NCI-H146 treated with DMSO at 0.1 percent for 48 hours (cell line): Measurements from ENCODE around the gene PLEKHG4B.
"Not testable (repeated sequence)": the region's sequence is repeated elsewhere in the genome, so short reads cannot be mapped to it uniquely, and the experiment has no call there.

Source experiments
- DNase-seq: peaks from one replicate; lab custom pipeline; 2025; ENCODE audit not compliant: unreplicated experiment; lab: John Stamatoyannopoulos, UW

The PLEKHG4B gene

GRCh38 chr5:218457-219291 lies 126.7 kb downstream of the PLEKHG4B start:
- peak; percentile 4 for DNase-seq

- no peak for DNase-seq
These were observed 127.5 kb downstream of the PLEKHG4B start for GRCh38 chr5:219460-219863.

- DNase-seq: no peak
These were observed 128.0 kb downstream of the PLEKHG4B start for GRCh38 chr5:219991-220390.

DNA sequence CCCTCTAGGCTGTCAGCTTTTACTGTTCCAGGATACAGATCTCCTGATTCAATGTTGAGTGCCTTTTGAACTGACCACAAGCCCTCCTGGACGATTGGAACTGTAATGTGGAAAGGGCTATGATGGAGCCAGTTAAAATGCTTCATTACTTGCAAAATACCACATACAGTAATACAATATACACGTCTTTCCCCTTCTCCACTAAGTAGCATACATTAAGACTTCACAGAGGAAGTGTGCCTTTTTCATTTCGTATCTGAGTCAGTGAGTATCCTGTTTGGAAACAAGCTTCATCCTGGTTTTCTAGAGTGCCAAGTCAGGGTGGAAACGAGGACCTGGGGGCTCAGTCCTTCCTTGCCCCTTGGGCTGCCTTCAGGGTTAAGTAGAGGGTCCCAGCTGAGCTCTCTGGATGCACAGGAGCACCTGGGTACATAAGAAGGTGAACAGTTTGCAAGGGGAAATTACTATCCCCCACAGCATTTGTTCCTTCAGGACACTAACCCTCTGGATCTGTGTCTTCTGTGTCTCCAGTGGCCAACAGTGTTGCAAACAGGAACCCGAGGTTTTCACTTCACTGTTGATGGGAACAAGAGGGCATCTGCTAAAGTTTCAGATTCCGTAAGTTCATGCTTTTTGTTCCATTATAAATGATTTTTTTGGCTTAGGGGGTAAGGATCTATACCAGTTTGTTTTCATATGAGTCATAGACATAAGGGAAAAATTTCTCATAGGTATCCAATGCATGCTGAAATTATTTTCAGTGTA lies 131.2 kb downstream of the PLEKHG4B start:
- DNase-seq: not testable (repeated sequence)

GRCh38 chr5:223791-224190 lies 131.8 kb downstream of the PLEKHG4B start:
- no peak for DNase-seq

GRCh38 chr5:225334-225733 lies 133.4 kb downstream of the PLEKHG4B start:
- DNase-seq: no peak

DNA sequence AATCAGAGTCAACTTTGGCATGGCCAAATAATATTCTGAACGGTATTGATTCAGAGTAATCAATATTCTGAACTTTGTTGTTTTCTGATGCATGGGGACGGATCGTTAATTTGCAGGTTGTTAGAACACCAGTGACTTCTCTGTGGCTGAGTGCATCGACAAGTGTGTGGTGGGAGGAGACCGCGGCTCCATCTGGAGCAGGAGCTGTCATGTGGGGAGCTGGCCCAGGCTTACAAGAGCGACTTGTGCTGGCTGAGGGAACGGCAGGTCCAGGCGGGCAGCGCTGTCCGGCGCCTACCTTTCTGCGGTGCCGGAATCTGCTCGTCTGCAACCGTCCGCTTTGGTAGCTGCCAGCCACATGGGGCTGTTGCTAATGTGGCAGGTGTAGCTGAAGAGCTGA lies 135.4 kb downstream of the PLEKHG4B start:
- DNase-seq: not testable (repeated sequence)

DNA sequence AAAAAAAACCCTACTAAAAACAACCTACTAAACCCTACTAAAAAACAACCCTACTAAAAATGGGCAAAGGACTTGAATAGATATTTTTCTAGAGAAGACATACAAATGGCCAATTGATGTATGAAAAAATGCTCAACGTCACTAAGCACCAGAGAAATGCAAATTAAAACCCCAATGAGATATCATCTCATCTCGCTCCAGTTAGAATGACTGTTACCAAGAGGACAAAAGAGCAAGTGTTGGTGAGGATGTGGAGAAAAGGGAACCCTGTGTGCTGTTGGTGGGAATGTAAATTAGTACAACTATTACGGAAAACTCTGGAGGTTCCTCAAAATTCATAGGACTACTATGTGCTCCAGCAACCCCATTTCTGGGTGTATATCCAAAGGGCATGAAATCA lies 136.9 kb downstream of the PLEKHG4B start:
- no peak for DNase-seq

GRCh38 chr5:230711-231110 lies 138.7 kb downstream of the PLEKHG4B start:
- DNase-seq: no peak

DNA sequence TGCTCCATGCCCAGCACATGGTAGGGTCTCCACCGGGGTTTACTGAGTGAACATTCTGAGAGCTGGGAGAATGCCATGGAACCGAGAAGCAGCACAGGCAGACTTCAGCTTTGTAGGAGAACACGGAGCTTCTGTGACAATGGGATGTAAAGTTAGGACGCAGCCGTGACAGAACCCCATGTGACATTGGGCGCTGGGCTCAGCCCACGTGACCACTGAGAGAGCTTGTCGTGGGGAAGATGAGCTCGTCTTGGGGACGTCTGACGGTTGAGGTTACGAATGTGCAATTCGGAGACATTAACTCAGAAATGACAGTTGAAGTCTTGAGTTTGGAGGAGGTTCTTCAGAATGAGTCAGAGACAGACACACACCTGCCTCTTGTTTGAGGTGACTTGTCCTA lies 139.7 kb downstream of the PLEKHG4B start:
- DNase-seq: no peak

DNA sequence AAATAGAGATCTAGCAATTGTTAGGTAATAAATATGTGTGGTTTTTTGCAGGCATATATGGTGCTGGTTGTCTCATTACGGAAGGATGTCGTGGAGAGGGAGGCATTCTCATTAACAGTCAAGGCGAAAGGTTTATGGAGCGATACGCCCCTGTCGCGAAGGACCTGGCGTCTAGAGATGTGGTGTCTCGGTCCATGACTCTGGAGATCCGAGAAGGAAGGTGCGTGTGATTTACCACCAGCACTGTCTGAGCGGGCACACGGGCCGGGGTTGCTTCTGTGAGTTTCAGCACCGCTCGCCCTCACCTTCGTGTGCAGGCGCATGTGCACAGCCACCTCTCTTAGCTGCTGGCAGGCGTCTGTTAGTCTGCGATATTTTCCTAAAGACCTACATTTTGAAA lies 141.5 kb downstream of the PLEKHG4B start:
- not testable (repeated sequence) for DNase-seq

- no peak for DNase-seq
These were observed 142.5 kb downstream of the PLEKHG4B start for GRCh38 chr5:234450-234849.

DNA sequence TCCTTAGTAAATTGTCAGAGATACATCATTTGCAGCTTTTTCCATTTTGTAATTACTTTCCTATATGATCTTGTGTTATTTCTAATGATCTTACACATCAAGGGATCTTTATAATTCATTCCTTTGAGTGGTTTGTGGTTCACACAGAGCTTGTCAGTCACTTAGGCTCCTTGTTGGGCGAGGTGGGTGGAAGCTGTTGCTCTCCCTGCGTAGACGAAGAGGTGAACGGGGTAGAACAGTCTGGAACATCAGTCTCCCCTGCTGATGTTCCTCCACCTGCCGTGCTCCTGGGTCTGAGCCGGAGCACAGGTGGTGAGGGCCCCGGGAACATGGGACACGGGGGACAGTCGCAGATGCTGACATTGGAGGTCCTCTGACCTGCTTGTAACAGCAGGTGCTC lies 143.6 kb downstream of the PLEKHG4B start:
- DNase-seq: not testable (repeated sequence)

DNA sequence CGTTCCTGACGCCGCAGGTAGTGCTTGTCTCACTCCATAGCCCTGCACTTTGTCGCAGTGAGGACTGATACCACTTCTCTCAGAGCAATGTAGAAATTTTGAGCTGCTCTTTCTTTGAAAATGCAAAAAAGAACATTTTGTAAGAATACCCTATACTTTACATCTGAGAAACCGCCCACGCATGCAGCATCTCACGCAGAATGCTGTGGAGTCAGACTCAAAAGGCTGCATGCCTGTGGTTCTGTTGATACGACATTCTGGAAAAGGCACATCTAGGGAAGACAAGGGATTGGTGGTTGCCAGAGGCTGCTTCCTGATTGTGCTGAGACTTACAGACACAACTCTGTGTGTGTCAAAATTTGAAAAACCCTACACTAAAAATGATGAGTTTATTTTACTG lies 146.0 kb downstream of the PLEKHG4B start:
- not testable (repeated sequence) for DNase-seq
